Measurements from ENCODE around the gene STK39. TPM values are rescaled to one million over a fixed set of nuclear protein-coding genes. Genes with fewer than 3 reads are reported as not detected.
"Not testable (repeated sequence)": the region's sequence is repeated elsewhere in the genome, so short reads cannot be mapped to it uniquely, and the experiment has no call there.

STK39 gene
- total RNA-seq, 4 donors from 2014 or later: 18.4 to 65.0 (median 27.1) TPM

GRCh38 chr2:168278424-168278888 lies 31.1 kb upstream of the STK39 start:
- no peak for ATAC-seq (ENCODE audit: low FRiP score)
- TF ChIP-seq CTCF (IDR thresholded peaks at IDR 0.05): no peak

DNA sequence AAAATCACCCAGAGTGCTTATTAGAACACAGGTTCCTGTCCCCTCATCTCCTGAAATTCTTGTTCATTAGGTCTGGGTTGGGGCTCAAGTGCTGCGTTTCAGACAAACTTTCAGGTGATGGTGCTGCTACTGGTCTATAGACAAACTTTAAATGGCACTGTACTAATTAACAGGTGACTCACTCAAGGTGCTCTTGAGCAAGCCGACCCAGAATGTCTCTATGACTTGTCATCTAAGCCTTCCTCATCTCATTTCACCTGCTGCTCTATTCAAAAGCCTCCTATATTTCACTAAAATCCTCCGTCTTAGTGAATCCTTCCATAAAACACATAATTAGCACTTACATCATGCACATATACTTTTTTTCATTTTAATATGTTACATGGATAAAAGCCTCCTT lies 29.9 kb upstream of the STK39 start:
- DNase-seq (ENCODE audit: low spot score) (no peak), ATAC-seq (ENCODE audit: low FRiP score) (no peak)
- no peak for TF ChIP-seq CTCF (IDR thresholded peaks at IDR 0.05)

More at GRCh38 chr2:168278424-168278888, 31.1 kb upstream of the STK39 start:
- DNase-seq (ENCODE audit: low spot score): no peak

DNA sequence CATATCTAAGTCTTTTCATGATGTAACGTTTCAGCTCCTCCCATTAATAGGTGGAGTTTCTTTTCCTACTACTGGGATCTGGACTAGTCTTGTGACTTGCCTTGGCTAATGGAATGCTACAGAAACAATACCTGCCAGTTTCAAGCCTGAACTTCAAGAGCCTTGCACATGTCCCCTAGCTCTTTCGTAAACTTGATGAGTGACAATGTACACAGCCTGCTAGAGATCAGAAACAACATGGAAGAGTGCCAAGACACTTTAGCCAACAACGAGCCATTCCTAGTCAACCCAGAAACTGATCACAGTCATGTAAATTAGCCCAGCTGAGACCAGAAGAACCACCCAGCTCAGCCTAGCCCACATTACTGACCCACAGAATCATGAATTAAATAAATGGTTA lies 24.8 kb upstream of the STK39 start:
- DNase-seq (ENCODE audit: low spot score): no peak
- ATAC-seq (ENCODE audit: low FRiP score): no peak
- no peak for TF ChIP-seq CTCF (IDR thresholded peaks at IDR 0.05)

DNA sequence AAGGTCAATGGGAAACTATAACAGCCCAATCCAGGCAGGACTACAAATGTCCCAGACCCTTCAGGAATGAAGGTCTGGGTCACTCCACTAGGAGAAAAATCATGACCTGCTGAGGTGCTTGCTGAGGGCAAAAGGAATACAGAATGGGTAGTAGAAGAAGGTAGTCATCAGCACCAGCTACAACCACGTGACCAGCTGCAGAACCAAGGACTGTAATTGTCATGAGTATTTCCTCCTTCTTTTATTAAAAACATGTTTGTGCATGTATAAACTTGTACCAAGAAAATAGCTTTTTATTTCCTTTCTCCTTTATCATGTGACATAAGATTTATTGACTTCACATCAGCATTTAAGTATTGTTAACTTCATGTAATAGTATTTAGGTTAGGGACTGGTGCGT lies 15.5 kb upstream of the STK39 start:
- not testable (repeated sequence) for ATAC-seq (ENCODE audit: low FRiP score); DNase-seq (ENCODE audit: low spot score)

DNA sequence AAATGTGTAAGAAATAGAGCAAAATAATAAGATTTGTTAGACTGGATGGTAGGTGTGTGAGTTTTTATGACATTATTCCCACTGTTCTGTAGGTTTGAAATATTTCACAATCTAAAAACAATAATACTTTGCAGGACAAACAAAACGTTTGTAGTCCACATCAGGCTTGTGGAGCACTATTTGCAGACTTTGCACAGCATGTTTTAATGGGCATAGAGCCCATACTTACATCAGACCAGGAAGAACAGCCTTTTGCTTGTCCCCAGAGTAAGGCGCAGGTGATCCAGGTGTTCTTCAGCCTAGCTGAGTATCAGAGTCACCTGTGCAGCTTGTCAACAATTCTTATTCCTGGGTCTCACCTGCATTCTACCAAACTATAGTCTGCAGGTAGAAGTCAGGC lies 9.1 kb upstream of the STK39 start:
- DNase-seq (ENCODE audit: low spot score): no peak
- TF ChIP-seq CTCF (IDR thresholded peaks at IDR 0.05): no peak
- ATAC-seq (ENCODE audit: low FRiP score): no peak

GRCh38 chr2:168255866-168256265 lies 8.5 kb upstream of the STK39 start:
- DNase-seq (ENCODE audit: low spot score) (no peak), ATAC-seq (ENCODE audit: low FRiP score) (no peak)

DNA sequence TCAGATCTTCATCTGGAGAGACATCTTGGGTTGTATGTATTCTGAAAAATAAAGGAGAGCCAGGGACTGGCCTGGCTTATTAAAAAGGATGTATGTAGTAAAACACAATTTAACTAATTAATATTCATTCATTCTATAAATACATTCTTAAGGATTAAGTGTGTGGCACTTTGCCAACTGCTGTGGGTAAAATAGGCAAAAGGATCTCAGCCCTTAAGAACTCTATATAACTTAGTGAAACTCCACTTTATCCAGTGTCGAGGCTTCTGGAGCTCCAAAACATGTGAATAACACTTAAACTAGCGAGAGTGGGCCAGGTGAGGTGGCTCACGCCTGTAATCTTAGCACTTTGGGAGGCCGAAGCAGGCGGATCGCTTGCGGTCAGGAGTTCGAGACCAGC lies 7.7 kb upstream of the STK39 start:
- DNase-seq (ENCODE audit: low spot score) (no peak), ATAC-seq (ENCODE audit: low FRiP score) (no peak)
- no peak for TF ChIP-seq CTCF (IDR thresholded peaks at IDR 0.05)

More at GRCh38 chr2:168255866-168256265, 8.5 kb upstream of the STK39 start:
- TF ChIP-seq CTCF (IDR thresholded peaks at IDR 0.05): no peak
